ENCODE data around the gene ZC3H6.
"Not testable (repeated sequence)": the region's sequence is repeated elsewhere in the genome, so short reads cannot be mapped to it uniquely, and the experiment has no call there.

ZC3H6 gene

DNA sequence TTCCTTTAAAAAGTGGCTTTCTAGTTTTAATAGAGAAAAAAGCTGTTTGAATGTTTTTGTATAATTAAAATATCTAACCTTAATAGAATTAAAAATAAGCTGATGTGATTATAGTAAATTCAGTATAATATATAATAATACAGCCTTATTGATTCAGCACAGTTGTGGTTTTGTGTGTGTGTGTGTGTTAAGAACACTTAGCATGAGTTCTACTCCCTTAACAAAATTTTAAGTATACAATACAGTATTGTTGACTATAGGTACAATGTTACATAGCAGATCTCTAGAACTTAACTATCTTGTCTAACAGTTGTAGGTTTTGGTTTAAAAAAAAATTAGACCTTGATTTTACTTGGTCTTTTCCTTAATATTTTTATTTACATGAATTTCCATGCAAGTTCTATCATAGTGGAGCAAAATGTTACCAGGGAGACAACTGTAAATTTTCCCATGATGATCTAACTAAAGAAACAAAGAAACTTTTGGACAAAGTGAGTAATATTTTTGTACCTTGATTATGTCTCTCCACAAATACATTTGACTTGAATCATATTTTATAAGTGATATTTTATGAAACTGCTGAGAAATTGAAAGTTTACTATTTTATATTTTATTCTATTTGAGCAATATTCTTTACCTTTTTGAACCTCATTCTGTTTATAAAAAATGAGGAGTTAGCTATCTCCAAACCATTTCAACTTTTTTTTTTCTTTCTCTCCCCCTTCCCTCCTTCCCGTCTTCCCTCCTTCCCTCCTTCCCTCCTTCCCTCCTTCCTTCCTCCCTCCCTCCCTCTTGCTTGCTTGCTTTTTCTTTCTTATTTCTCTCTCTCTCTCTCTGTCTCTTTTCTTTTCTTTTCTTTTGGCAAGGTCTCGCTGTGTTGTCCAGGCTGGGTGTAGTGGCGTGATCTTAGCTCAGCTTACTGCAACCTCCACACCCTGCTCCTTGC lies 46.3 kb downstream of the ZC3H6 start:
- no peak for DNase-seq (ENCODE audit: low spot score)

DNA sequence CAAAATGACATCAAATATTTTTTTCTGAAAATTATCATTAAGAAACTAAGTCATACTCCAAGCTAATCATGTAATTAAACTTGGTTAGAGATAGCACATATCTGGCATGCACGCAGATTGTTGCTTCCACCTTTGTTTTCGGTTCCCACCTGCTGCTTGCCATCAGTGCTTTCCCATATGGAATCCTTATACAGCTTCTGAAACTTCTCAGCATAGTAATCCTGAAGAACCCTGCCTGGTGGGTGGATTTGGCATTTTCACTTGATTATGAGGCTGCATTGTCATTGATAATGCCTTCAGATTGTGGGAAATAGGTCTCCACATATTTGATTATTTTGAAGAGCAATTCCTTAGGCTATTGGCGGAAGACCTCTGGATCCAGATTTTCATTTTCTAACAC lies 47.5 kb downstream of the ZC3H6 start:
- no peak for DNase-seq (ENCODE audit: low spot score)

DNA sequence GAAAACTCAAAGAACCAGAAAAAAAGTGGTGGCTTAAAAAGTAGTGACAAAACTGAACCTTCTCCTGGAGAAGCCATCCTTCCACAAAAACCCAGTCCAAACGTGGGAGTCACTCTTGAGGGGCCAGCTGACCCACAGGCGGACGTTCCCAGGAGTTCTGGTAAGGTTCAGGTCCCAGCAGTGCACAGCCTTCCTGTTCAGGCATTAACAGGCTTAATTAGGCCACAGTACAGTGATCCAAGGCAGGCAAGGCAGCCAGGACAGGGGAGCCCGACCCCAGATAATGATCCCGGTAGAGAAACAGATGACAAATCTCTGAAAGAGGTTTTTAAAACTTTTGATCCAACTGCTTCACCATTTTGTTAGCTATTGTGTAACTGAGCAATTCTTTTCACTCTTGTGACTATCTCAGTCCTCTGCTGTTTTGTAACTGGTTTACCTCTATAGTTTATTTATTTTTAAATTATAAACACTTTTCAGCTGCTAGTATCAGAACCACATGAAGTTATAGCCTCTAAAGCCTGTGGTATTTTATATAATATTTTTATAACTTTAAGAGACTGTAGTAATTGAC lies 56.8 kb downstream of the ZC3H6 start:
- no peak for DNase-seq (ENCODE audit: low spot score)

DNA sequence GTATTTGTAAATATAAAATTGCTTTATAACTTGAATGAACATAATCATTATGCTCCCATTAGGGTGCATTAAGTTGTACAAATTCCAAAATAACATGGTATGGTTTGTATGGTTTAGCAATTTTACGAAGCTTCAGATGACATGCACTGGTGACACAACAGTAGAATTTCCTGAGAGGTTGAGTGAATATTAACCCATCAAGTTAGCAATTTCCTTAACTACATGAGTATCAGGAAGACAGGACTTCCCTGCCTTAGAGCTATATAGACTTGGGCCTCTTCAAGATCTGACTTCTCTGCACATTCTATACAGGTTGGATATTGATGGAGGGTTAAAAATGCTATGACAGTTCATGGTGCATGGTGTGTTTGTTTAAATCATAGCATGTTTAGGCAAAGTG lies 60.2 kb downstream of the ZC3H6 start:
- no peak for DNase-seq (ENCODE audit: low spot score)

DNA sequence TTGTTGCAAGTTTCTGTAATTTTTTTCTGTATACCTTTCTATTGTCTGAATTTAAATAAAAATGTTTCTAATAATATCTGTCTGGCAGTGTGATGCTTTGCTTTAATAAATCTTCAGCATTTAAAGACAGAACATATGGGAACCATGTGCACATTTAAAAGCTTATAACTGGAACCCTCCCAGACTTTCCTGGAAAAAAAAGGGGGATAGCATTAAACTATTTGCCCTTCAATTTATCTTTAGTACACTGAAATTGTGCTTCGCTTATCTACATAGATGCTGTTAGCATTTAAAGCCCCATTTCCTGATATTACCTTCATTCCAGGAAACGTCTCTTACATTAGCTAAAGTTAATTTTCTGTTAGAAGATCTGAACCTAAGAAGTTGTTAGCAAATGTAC lies 64.6 kb downstream of the ZC3H6 start:
- no peak for DNase-seq (ENCODE audit: low spot score)

DNA sequence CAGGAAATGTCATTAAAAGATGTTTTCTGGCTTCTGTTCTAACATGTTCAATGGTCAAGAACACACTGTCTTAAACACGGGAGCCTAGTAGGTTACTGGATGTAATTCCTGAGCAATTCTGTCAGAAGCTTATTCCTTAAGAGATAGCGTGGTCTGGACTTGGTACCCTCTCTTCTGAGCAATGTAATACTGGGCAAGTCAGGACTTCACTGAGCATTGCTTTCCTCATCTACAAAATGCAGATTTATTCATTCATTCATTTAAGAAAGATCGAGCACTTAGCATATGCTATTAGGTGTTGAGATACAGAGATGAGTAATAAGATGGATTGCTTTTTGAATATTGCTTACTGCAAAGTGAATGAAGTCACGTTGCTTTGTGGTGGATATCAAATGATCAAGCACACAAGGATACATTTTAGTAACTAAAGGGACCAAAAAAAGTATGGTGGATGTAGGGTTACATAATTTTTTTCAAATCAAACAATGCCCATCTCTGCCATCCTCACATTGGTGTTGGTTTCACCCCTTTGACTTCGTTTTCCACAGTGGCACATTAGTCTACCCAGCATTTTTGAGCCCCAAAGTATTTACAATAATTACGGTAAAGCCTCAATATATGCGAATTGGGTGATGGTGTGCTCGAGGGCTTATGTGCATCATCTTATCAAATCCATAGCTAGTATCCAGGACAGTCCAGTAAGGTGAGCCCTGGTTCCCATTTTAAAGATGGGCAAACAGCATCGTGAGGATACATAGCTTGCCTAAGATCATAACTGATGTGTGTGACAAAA lies 65.3 kb downstream of the ZC3H6 start:
- DNase-seq (ENCODE audit: low spot score) = no peak

DNA sequence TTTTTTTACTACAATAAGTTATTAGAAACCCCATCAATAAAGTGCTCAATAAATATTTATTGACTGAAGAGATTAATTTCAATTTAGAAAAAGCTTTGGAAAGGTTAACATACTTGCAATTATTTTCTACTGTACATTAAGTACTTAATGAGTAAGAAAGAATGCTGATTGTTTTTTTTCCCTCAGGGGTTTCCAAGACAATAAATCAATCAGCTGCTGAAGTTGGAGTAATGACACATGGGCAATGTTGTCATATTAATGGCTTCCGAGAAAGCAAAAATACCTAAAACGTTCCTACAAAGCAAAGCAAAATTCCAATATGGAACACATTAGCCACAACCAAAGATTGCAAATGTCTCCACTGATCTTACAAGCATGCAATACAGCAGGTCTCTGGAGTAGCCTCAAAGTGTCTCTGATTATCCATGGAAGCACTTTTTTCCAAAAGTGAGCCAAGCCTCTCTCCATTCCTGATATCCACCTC lies 66.7 kb downstream of the ZC3H6 start:
- DNase-seq (ENCODE audit: low spot score) = no peak

DNA sequence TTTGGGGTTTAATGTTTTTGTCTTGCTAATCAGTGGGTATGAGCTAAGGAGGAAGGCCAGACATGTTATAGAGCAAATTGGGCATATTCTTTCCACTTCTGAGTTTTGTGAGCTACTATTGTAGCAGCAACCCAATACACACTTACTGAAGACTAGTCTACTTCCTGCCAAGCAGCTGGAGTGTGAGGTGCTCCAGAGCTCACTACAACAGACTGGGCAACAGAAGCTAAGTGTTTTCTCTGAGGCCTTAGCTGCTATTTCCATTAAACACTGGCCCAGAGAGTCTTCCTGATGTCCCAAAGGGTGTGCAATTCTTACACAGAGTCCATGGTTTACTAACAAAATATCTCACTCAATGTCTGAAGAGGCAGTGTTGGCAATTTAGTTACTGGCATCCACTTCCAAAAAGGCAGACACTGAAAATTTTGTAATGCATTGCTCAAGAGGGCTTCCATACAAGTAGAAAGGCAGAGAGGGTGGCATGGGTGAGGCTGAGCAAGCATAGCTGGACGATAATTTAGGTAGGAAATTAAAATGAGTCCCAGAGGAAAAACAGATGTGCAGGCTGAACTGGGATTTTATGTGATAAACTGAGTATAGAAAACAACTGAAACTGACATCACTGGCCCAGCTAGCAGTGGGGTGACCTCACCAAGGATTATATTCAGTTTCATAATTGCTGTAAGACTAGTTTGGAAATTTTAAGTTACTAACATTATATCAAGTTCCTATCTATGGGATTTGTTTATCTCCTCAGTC lies 68.6 kb downstream of the ZC3H6 start:
- DNase-seq (ENCODE audit: low spot score) = no peak

DNA sequence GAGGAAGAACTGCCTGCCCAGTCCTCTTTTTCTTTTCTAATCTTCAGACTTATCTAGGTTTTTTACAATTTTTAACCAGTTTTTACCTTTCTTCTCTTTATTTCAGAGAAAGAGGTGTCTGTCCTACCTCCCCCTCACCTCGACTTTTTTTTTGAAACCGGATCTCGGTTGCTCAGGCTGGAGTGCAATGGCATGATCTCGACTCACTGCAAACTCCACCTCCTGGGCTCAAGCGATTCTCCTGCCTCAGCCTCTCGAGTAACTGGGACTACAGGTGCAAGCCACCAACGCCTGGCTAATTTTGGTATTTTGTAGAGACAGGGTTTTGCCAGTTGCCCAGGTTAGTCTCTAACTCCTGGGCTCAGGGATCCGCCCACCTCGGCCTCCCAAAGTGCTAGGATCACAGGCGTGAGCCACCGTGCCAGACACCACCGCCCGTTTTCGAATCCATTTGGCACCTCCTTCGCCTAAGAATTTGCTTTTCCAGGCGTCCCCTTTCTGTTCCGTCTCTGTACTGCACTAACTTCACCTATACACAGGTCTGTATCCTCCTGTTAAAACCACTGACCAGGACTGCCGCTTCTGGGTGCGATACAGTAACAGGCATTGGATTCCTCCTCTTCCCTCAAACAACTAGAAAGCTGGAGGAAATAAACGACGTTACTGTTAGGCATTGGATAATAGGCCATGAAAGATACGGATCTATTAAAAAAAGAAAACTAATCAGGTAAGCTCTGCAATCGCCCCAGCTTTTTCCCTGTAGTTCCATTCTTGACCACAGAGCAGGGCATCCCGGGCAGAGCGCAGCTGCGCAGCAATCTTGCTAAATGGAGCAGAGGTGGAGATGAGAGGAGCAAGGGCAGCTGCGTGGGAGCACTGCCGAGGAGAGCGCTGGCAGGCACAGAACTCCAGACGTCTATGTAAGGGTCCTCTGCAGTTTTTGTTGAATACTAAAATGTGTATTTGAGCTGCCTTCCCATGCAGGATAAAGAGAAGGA lies 69.9 kb downstream of the ZC3H6 start:
- no peak for DNase-seq (ENCODE audit: low spot score)

DNA sequence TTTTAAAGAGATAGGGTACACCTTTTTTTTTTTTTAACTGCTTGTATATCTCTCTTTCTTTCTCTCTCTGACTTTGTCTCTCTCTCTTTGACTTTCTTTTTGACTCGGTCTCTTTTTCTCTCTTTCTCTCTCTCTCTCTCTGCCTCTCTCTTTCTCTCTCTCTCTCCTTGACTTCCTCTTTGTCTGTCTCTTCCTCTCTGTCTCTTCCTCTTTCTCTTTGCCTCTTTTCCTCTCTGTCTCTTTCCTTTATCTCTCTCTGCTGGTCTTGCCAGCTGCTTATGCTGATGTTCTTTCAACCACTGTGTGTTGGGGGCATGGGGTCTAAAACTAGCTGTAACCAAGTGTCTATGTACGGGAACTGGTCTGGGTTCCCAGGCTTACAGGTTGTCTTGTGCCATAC lies 76.9 kb downstream of the ZC3H6 start:
- not testable (repeated sequence) for DNase-seq (ENCODE audit: low spot score)

DNA sequence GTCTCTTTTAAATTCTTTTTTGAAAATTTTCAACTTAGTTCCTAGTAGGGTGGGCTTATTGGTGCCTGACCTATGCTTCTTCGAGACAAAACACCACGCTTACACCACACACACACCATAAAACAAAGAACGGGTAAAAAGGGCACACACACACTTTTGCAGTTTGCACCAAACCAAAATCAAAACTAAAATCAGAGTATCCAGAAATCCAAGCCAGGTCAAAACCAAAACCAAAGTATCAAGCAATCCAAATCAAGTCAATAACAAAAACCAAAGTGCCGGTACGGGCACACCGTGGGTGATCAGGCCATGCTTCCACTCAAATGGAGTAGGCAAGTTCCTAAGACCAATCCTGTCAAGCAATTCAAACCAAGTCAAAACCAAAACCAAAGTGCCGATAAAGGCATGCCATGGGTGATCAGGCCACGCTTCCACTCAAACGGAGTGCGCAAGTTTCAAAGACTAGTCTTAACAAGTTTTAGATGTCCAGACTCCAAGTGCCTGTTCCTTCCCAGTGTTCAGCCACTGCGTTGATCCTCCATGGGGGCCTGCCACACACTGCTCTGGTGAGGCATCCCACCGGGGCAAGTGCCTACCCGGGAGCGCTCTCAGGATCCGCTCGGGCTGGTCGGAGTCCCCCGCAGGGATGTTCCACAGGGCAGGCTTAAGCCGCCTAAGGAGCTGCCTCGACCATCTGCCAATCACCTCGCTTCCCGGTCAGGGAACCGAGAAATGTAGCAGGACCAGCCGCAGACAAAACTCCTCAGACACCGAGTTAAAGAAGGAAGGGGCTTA lies 77.6 kb downstream of the ZC3H6 start:
- DNase-seq (ENCODE audit: low spot score) = not testable (repeated sequence)

DNA sequence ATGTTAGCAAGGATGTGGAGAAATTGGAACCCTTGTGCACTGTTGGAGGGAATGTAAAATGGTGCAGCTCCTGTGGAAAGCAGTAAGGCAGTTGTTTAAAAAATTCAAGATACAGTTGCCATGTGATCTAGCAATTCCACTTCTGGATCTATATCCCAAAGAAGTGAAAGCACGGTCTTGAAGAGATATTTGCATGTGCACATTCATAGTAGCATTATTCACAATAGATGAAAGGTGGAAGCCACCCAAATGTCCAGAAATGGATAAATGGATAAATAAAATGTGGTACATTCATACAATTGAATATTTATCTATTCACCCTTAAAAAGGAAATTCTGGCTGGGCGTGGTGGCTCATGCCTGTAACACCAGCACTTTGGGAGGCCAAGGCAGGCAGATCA lies 78.9 kb downstream of the ZC3H6 start:
- DNase-seq (ENCODE audit: low spot score) = not testable (repeated sequence)

DNA sequence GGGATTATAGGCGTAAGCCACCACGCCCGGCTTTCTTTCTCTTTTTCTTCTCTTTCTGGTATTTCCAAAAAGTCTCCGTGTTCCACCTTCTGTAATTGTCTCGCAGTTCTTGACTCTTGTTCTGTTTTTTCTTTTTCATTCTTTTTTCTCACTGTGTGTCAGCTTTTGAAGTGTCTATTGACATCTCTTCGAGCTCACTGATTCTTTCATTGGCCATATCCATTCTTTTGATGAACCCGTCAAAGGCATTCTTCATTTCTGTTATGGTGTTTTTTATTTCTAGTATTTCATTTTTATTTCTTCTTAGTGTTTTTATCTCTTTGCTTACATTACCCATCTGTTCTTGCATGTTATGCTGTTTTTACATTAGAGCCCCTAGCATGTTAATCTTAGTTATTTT lies 84.7 kb downstream of the ZC3H6 start:
- not testable (repeated sequence) for DNase-seq (ENCODE audit: low spot score)

Data from iPS-NIHi11 (cell line).